COLO668 (cell line): Measurements from ENCODE around the gene HSD17B13.
"Not testable (repeated sequence)": the region's sequence is repeated elsewhere in the genome, so short reads cannot be mapped to it uniquely, and the experiment has no call there.

Experiments used
- DNase-seq: peaks from one replicate; lab custom pipeline; 2025; ENCODE audit not compliant: unreplicated experiment; lab: John Stamatoyannopoulos, UW

Gene HSD17B13

DNA sequence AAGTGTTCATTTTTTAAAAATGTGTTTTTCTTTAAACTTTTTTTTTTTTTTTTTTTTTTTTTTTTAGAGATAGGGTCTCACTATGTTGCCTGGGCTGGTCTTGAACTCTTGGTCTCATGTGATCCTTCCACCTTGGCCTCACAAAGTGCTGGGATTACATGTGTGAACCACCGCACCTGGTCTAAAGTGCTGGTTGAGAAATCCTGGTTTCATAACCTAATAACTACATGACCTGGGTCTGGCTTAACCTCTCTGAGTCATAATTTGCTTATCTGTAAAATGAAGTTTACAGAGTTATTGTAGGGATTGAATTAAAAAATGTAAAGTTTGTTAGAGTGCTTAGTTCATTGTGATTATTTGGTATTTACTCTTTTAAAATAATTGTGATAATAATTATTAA is 5.2 kb downstream of the HSD17B13 start:
- no peak for DNase-seq

DNA sequence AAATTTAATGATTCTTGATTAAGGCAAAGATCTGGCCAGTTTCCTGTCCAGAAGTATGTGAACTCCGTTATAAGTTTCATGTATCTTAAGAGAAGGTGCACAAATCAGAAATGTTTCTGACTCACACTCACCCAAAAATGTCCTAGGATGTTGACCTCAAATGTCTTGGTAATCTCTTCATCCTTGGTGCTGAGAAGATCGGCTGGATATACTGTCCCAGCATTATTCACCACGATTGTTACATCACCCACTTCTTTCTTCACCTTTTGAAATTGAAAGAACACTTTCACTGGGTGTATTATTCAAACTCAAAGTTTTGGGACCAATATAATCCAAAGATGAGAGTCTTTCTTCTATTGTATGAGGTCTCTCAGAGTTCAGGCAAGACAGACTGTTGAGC is 5.7 kb downstream of the HSD17B13 start:
- no peak for DNase-seq

DNA sequence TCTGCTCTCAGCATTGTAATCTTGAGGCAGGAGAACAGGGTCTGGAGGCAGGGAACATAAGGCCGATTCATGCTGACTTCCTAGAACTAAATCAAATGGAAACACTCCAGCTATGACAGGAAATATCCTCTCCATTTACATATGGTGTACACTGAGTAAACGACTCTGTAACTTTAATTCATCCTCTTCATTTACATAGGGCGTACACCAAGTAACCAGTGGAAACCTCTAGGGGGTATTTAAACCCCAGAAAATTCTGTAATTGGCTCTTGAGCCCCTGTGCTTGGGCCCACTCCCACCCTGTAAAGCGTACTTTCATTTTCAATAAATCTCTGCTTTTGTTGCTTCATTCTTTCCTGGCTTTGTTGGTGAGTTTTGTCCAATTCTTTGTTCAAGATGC is 7.7 kb downstream of the HSD17B13 start:
- DNase-seq, result not testable (repeated sequence)

DNA sequence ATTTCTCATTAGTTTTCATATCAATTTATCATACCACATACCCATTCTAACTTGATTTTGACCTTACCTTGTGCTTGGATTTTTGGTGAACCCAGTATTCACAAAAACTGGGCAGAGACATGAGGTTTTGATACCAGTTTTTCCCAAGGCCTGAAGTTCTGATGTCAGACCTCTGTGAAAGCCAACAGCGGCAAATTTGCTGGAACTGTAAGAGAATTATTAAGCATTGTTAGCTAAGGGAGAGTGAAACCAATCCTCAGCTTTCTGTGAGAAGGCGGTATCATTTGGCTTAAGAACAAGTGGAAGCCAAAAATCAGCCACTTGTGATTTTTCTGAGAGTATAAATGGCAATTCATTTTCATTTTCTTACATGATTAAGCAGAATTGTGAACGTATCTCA is 8.9 kb downstream of the HSD17B13 start:
- no peak for DNase-seq

DNA sequence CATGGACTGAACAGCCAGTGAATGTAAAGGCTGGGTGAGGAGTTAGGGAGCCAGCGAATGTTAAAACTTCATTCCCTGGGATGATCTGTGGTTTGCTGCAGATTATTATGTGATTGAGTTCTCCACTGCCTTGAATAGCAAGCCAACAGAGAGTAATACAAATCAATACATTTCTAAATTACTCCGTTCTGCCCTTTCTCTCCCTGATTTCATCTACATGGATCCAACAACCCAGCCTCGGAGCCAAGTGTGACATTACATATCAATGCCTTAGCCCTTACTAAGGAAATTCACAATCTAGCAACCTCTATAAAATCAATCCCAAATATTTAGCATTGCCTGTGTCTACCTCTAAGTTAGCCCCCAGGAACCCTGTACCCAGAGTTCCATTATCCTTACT is 11.0 kb downstream of the HSD17B13 start:
- DNase-seq, result no peak

DNA sequence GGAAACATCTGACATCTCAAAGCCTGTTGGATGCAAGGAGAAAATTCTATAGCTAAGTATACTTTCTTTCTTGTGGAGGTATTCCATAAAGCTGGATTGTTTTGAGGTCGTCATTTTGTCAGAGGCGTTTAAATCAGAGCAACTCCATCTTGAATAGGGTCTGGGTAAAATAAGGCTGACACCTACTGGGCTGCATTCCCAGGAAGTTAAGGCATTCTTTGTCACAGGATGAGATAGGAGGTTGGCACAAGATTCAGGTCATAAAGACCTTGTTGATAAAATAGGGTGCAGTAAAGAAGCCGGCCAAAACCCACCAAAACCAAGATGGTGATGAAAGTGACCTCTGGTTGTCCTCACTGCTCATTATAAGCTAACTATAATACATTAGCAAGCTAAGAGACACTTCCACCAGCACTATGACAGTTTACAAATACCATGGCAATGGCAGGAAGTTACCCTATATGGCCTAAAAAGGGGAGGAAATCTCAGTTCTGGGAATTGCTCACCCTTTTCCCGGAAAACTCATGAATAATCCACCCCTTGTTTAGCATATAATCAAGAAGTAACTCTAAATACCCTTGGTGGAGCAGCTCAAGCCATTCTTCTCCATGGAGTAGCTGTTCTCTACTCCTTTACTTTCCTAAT is 11.9 kb downstream of the HSD17B13 start:
- DNase-seq, result no peak

DNA sequence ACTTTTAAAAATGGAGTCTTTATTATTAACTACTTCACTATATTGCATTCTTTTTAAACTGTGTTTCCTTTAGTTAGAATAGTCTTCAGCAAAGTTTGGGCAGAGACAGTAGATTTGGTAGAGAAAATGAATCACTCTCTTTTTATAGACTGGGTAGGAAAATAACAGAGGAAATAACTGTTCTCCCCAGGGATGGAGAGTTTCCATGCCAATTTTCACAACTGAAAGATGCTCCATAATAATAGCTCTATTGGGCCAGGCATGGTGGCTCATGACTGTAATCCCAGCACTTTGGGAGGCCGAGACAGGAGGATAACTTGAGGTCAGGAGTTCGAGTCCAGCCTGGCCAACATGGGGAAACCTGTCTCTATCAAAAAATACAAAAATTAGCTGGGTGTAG is 13.1 kb downstream of the HSD17B13 start:
- no peak for DNase-seq

DNA sequence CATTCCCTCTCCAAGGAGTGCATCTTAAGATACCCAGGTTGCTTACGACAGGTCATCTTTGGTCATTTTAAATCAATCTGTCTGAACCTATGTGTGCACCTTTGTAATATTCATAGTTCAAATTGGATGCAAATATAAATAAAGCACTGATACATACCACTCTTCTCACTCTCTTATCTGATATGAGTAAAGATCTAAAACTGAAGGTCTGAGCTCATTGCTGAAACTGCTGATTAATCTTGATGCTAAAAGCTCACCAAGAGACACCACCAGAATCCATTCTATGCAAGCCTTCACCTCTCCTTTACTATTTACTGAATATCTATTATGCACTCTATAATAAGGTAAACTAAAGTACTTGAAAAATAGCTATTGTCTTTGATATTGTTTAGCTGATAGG is 16.6 kb downstream of the HSD17B13 start:
- no peak for DNase-seq

DNA sequence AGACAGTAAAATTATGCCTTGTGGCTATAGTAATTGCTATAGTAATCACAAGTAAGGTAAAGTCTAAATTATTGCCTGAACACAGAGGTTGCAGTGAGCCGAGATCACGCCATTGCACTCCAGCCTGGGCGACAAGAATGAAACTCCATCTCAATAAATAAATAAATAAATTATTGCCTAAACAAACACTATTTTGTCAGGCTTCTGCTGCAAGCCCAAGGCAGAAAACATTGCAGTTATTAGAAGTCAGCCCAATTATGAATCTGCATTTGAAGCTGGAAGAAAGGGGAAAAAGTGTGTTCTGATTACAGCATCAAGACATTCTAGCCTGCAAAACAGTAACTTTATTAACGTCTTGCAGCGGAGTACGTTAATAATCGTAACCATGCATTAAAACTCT is 17.1 kb downstream of the HSD17B13 start:
- no peak for DNase-seq

DNA sequence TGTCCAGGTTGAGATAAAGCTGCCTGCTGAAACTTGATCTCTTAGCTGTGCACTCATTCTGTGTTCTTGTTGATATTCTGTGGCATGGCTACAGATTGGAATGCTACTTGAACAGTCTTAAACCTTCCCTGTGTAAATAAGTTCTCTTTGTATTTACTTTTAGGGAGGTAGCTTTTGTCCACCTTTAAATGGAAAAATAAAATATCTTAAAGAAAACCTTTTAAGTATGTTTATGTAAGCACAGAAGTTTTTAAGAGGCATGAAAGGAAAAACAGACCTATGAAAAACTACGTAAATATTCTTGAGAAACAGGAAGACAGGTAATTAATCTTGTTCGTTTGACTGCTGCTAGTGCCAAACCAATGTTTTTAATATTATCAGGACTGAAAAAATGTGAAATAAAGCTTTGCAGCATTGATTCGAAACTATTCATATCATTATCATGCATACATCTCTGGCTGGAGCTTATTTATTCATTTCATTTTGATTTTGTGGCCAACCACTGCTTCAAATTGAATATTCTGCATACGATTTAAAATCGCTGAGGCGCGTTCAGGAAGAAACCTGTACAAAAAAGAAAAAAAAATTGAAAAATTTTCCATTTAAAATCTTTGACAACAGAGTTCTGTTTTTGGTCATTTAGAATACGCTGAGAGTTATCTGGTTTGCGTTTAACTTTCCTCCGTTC is 17.8 kb downstream of the HSD17B13 start:
- no peak for DNase-seq

DNA sequence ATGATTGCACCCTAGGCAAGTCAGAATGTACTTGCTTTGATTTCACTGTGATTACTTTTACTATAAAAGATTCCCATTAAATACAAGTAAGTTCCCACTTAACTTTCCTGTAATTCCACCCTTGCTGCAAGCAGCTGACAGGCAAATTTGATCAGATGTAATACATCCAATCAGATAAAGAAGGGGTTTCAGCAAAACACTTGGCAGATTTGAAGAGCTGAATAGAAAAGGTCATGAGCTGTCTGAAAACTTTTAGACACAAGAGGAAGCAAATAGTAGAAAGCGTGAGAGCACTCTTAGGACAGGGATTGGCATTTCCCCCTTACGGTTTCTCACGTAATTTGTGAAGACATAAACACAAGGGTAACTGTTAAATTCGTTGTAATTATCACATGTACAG is 22.8 kb downstream of the HSD17B13 start:
- DNase-seq, result no peak

DNA sequence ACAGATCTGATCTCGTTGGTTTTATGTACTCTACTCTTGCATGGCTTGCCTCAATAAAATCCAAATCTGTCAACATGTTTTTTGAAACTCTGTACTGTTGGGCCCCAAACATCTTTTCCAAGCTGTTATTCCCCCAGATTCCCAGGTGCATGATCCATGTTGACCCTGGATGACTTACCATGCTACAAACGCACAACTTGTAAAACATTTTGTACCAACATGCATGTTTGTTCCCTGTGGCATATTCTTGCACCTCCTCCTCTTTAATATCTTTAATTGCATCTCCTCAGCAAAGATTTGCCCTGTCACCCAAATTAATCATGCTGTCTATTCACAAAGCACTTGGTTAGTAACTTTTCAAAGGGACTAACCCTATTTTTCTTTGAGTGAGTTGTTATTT is 24.3 kb downstream of the HSD17B13 start:
- DNase-seq, result no peak

DNA sequence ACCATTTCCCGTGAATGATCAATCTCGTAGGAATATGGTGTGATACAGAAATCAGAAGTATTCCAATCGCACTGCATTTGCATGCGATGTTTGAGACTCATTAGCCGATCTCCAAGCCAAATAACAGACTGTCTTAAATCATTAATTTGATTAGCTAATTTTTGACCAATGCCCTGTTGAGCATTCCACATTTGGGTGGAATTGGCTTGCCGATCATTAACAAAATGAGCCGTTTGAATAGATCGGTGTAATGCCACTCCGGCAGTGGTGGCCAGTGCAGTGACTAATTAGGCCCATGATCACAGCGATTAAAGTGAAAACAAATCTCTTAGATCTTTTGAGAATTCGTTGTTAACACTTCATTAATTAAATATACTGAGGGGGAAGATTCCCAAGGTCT is 27.8 kb downstream of the HSD17B13 start:
- not testable (repeated sequence) for DNase-seq

DNA sequence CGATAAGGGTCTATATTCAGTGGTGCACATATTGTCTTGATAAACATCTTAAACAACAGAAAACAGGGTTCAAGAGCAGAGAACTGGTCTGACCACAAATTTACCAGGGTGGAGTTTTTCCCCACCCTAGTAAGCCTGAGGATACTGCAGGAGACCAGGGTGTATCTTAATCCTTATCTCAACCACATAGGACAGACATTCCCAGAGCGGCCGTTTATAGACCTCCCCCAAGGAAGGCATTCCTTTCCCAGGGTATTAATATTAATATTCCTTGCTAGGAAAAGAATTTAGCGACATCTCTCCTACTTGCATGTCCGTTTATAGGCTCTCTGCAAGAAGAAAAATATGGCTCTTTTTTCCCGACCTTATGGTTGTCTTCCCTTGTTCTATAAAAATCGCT is 28.8 kb downstream of the HSD17B13 start:
- not testable (repeated sequence) for DNase-seq

DNA sequence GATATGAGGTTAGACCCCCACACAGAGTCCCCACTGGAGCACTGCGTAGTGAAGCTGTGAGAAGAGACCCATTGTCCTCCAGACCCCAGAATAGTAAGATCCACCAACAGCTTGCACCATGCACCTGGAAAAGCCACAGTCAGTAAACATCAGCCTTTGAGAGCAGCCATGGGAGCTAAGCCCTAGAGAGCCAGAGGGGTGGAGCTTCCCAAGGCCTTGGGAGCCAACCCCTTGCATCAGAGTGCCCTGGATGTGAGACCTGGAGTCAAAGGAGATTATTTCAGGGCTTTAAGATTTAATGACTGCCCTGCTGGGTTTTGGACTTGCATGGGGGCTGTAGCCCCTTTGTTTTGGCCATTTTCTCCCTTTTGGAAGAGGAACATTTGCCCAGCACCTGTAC is 35.7 kb downstream of the HSD17B13 start:
- no peak for DNase-seq

DNA sequence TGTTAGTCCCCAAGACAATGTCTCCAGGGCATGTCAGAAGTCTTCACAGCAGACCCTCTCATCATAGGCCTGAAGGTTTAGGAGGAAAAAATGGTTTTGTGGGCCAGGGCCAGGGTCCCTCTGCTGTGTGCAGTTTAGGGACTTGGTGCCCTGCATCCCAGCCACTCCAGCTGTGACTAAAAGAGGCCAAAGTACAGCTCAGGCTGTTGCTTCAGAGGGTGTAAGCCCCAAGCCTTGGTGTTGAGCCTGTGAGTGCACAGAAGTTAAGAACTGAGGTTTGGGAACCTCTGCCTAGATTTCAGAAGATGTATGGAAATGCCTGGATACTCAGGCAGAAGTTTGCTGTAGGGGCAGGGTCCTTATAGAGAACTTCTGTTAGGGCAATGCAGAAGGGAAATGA is 38.4 kb downstream of the HSD17B13 start:
- DNase-seq, result not testable (repeated sequence)

DNA sequence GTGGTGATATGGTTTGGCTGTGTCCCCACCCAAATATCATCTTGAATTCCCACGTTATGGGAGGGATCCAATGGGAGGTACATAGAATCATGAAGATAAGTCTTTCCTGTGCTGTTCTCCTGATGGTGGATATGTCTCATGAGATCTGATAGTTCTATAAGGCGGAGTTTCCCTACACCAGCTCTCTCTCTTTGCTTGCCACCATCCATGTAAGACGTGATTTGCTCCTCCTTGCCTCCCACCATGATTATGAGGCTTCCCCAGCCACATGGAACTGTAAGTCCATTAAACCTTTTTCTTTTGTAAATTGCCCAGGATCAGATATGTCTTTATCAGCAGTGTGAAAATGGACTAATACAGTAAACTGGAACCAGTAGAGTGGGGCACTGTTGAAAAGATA is 39.5 kb downstream of the HSD17B13 start:
- no peak for DNase-seq

DNA sequence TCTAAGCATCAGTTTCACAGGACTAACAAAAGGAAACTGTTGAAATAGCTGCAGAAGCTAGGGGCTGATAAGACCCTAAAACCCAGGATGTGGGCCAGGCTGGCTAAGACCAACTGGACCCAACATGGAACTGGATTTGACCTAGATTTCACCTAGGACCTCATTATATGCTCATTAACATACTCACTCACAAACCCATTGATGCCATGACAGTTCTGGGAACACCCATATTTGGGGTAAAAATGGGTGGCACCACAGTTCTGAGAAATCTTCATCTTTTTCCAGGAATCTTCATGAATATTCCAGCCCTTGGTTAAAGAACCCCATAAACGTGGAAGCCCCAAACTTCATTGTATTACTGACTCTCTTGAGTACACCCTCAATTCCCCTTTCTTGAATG is 41.1 kb downstream of the HSD17B13 start:
- DNase-seq, result no peak

DNA sequence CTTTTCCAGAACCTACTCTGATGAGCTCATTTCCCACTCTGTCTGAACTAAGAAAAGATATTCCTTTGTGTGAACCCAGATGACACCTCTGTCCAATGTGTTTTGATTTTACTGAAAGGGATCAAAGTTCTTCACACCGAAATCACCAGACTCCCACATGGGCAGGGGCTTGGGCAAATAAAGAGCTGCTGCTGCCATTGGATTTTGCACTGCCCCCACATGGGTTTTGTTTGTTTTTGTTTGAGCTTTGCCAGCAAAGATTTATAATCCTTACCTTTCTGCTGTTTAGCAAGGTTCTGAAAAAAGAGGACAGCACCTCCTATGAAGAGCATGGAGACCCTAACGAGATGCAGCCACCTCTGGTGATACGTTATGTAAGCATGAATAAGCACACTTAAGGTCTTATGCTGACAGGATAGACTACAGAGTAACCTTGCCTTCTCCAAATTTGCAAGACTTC is 44.3 kb downstream of the HSD17B13 start:
- no peak for DNase-seq

DNA sequence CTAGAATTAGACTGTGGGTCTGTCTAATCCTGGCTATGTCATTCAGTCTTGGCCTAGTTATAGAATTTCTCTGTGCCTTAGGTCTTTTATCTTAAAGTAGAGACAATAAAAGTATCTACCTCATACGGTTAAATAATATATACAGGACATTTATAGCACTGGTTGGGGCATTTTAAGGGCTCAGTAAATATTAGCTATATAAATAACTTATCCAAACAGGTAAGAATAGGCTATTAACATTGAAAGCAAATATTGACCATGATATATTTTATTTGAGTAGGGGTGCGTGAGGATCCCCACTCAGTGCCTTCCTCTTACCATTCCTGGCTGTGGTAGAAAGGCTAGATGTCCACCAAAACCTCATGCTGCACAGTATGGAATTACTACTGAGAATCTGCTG is 47.4 kb downstream of the HSD17B13 start:
- DNase-seq, result no peak

DNA sequence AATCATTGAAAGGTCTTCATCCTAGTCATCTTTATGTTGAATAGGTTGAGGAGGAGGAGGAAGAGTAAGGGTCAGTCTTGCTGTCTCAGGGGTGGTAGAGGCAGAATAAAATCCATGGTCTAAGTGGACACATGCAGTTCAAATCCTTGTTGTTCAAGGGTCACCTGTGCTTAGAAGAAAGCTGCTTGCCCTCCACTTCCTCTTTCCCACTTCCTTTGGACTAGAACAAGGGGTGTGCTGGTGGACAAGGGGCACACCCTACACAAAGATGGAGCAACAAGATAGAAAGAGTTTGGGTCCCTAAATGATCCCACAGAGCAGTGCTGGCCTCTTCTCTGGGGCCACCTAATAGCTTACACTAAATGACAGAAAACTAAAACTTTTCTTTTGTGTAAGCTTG is 47.9 kb downstream of the HSD17B13 start:
- DNase-seq, result no peak

DNA sequence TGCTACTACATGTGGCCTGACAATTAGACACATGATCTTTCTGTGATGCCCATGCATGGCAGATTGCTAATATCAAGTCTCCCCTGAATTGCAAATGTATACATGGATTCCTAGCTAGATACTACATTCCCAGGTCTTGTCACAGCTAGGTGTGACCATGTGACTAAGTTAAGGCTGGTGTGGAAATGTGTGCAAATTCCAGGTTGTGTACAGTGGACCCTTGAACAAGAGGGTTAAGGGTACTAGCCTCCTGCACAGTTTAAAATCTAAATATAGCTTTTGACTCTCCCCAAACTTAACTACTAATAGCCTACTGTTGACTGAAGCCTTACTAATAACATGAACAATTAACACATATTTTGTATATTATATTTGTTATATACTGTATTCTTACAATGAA is 48.4 kb downstream of the HSD17B13 start:
- DNase-seq, result no peak

DNA sequence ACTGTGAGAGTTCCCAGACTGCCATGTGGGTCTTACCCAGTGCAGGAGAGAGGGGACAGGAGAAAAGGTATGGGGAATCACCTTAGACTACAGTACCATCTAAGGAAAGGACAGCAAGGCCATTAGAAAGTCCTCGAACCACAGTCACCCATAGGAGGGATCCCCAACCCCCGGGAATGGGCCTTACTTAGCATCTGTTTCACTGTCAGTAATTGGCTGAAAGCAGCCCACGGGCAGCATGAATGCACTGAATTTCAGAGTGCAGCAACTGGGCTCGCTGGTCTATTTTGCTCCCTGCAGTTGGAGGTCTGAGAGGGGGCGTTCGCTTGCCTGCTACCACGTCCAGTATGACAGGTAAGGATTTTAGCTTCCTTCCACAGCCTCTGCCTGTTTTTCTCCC is 51.9 kb downstream of the HSD17B13 start:
- DNase-seq, result no peak
